Upper lobe of right lung (tissue), 1 donor: ENCODE data around the gene TRAPPC4. TPM values are rescaled to one million over a fixed set of nuclear protein-coding genes. Genes with fewer than 3 reads are reported as not detected.
"Not testable (repeated sequence)": the region's sequence is repeated elsewhere in the genome, so short reads cannot be mapped to it uniquely, and the experiment has no call there.

Source experiments
- ATAC-seq: fragments of 200-7000 bp; cut with Tn5 transposase; one replicate; pipeline ENCODE4 v1.9.1; 2020; ENCODE audit warnings: mild to moderate bottlenecking, moderate library complexity
- DNase-seq: peaks from one replicate; pipeline ENCODE4 v3.0.0-alpha.2; 2020
- H3K27ac ChIP-seq: fragments of 200-600 bp; one replicate; pipeline ENCODE4 v1.8.0; 2022
- H3K27me3 ChIP-seq: fragments of 200-600 bp; one replicate; pipeline ENCODE4 v1.8.0; 2022; ENCODE audit warnings: mild to moderate bottlenecking
- H3K36me3 ChIP-seq: fragments of 200-600 bp; one replicate; pipeline ENCODE4 v1.8.0; 2022
- H3K4me1 ChIP-seq: fragments of 200-600 bp; one replicate; pipeline ENCODE4 v1.8.0; 2022
- H3K4me3 ChIP-seq: fragments of 200-600 bp; one replicate; pipeline ENCODE4 v1.8.0; 2022; ENCODE audit warnings: mild to moderate bottlenecking
- H3K9me3 ChIP-seq: fragments of 200-600 bp; one replicate; pipeline ENCODE4 v1.8.0; 2022
- intact Hi-C: fragments of 100-400 bp; cut with DNase I; formaldehyde crosslinking; loops from one replicate; pipeline ENCODE4 v1.11.0; 2022
- total RNA-seq: library from RNA; stranded (reverse); fragmentation: NEBNext Ultra II Directional; extraction: Animal tissue kit (Norgen Biotek cat#: 25700); gene quantifications from one replicate; pipeline ENCODE4 v1.2.1, GENCODE V29; 2021
- TF ChIP-seq, protein P1 (sequence below): fragments of 200-600 bp; IDR thresholded peaks from one replicate; pipeline ENCODE4 v1.8.0; 2022; ENCODE audit warnings: antibody characterized with exemption
- donor health status: DM: no; HTN: yes; CAD: no; lungs with severe emphysema.

The TRAPPC4 gene
- total RNA-seq, 1 donor from 2014 or later: 44.6 TPM

DNA sequence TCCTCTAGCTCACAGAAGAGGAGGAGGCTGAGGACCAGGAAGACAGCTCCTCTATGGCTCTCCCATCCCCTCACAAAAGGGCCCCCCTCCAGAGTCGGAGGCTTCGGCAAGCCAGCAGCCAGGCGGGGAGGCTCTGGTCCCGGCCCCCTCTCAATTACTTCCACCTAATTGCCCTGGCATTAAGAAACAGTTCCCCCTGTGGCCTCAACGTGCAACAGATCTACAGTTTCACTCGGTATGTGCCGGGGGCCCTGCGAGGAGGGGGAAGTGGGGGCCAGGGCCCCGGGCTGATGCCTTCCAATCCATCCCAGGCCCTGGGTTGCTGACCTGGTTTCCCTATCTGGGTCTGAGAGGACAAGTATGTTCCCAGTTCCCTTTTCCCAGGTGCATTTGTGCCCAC is 39.1 kb upstream of the TRAPPC4 start:
- no peaks in the 10 kb centered on the region for H3K9me3 ChIP-seq
- no peaks in the 10 kb centered on the region for H3K27me3 ChIP-seq
- no peak overlapping the region for H3K4me3 ChIP-seq
- H3K27ac ChIP-seq: no peak overlapping the region
- H3K36me3 ChIP-seq: no peaks in the 10 kb centered on the region
- H3K4me1 ChIP-seq: peaks cover 10% of the 10 kb centered on the region
- TF ChIP-seq, protein P1, sequence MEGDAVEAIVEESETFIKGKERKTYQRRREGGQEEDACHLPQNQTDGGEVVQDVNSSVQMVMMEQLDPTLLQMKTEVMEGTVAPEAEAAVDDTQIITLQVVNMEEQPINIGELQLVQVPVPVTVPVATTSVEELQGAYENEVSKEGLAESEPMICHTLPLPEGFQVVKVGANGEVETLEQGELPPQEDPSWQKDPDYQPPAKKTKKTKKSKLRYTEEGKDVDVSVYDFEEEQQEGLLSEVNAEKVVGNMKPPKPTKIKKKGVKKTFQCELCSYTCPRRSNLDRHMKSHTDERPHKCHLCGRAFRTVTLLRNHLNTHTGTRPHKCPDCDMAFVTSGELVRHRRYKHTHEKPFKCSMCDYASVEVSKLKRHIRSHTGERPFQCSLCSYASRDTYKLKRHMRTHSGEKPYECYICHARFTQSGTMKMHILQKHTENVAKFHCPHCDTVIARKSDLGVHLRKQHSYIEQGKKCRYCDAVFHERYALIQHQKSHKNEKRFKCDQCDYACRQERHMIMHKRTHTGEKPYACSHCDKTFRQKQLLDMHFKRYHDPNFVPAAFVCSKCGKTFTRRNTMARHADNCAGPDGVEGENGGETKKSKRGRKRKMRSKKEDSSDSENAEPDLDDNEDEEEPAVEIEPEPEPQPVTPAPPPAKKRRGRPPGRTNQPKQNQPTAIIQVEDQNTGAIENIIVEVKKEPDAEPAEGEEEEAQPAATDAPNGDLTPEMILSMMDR: no peak
- DNase-seq (no peak), ATAC-seq (no peak)
- intact Hi-C loops: no loop called here

DNA sequence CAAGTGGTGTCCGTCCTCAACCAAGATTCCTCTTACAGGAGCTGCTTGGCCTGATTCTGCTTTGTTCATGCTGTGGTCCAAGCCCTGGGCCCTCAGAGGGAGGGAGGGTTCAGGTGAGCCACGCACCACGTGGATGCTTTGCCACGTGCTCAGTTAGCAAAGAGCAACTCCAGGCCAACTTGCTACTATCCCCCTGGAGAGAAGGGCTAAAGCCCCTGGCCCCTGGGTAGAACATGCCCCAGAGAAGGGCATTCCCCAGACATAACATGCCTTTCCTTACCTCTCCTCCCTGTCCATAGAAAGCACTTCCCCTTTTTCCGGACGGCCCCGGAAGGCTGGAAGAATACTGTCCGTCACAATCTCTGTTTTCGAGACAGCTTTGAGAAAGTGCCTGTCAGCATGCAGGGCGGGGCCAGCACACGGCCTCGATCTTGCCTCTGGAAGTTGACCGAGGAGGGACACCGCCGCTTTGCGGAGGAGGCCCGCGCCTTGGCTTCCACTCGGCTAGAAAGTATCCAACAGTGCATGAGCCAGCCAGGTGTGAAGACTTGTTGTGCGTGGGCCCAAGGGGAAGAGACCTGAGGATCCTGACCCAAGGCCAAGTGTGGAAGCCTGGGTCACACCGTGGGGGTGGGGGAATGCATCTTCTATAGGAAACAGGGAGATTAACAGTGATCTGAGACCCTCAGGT is 38.2 kb upstream of the TRAPPC4 start:
- Histone ChIP-seq H3K27me3 (no peaks in the 10 kb centered on the region), H3K4me3 (no peak overlapping the region), H3K36me3 (no peaks in the 10 kb centered on the region), H3K27ac (no peak overlapping the region), H3K9me3 (no peaks in the 10 kb centered on the region), H3K4me1 (peaks cover 10% of the 10 kb centered on the region)
- intact Hi-C loops: no loop called here
- ATAC-seq: peak; percentile 74
- DNase-seq: peak; percentile 65
- TF ChIP-seq, protein P1: no peak

DNA sequence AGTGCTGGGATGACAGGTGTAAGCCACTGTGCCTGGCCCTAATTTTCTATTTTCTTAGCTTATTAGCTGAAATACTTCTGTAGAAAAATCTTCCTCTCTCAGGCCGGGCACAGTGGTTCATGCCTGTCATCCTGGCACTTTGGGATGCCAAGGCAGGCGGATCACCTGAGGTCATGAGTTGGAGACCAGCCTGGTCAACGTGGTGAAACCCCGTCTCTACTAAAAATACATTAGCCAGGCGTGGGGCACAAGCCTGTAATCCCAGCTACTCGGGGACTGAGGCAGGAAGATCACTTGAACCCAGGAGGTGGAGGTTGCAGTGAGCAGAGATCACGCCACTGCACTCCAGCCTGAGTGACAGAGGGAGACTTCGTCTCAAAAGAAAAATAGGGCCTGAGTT is 34.2 kb upstream of the TRAPPC4 start:
- intact Hi-C loops, H3K27ac ChIP-seq, H3K27me3 ChIP-seq, H3K4me1 ChIP-seq, H3K9me3 ChIP-seq, H3K4me3 ChIP-seq, DNase-seq, ATAC-seq, H3K36me3 ChIP-seq: not testable (repeated sequence)

DNA sequence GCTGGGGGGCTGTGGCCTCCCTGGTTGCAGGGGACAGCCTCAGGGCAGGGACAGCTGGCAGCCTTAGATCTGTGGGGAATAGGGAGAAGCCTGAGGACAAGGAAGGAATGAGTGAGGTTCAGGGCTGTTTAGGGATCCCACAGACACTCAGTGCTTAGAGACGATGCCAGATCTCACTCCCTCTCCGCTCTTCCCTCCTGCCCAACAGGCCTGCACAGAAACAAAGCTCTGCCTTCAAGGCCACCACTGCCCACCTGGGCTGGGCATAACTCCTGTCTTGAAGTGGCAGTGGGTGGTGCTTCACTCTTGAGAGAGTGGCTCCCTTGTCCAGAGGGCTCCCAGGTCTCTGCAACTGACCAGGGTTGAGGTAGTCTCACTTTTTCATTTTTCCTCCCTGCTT is 33.7 kb upstream of the TRAPPC4 start:
- no peak overlapping the region for H3K4me3 ChIP-seq
- no peak overlapping the region for H3K27ac ChIP-seq
- intact Hi-C loops: no loop called here
- H3K9me3 ChIP-seq: no peaks in the 10 kb centered on the region
- peaks cover 9% of the 10 kb centered on the region for H3K4me1 ChIP-seq
- DNase-seq: no peak
- no peaks in the 10 kb centered on the region for H3K27me3 ChIP-seq
- TF ChIP-seq, protein P1: no peak
- no peaks in the 10 kb centered on the region for H3K36me3 ChIP-seq
- ATAC-seq: peak; percentile 27

DNA sequence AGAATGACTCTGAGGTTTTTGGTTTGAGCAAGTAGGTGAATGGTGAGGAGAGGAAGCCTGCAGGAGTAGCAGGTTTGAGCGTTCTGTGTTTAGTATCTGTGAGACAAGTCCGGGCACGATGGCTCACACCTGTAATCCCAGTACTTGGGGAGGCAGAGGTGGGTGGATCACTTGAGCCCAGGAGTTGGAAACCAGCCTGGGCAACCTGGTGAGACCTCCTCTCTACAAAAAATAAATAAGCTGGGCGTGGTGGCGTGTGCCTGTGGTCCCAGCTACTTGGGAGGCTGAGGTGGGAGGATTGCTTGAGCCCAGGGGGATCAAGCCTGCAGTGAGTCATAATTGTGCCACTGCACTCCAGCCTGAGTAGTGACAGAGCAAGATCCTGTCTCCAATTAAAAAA is 30.3 kb upstream of the TRAPPC4 start:
- DNase-seq (no peak), ATAC-seq (no peak)
- H3K27ac ChIP-seq: no peak overlapping the region
- intact Hi-C loops: no loop called here
- no peaks in the 10 kb centered on the region for H3K4me1 ChIP-seq
- H3K4me3 ChIP-seq: no peak overlapping the region
- TF ChIP-seq, protein P1: no peak
- H3K27me3 ChIP-seq: no peaks in the 10 kb centered on the region
- no peaks in the 10 kb centered on the region for H3K9me3 ChIP-seq
- no peaks in the 10 kb centered on the region for H3K36me3 ChIP-seq

DNA sequence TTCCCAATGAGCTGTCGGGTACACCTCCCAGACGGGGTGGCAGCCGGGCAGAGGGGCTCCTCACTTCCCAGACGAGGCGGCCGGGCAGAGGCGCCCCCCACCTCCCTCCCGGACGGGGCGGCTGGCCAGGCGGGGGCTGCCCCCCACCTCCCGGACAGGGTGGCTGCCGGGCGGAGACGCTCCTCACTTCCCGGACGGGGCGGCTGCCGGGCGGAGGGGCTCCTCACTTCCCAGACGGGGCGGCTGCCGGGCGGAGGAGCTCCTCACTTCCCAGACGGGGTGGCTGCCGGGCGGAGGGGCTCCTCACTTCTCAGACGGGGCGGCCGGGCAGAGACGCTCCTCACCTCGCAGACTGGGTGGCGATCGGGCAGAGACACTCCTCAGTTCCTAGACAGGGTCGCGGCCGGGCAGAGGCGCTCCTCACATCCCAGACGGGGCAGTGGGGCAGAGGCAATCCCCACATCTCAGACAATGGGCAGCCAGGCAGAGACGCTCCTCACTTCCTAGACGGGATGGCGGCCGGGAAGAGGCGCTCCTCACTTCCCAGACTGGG is 27.0 kb upstream of the TRAPPC4 start:
- H3K4me3 ChIP-seq, DNase-seq, H3K27ac ChIP-seq, H3K27me3 ChIP-seq, ATAC-seq, H3K36me3 ChIP-seq, H3K4me1 ChIP-seq, intact Hi-C loops, H3K9me3 ChIP-seq: not testable (repeated sequence)
